Mesenchymal stem cell (in vitro differentiated cells and primary cell): Measurements from ENCODE around the gene GNPTG.

Experiments used
- DNase-seq: peaks from one replicate; pipeline ENCODE4 v3.0.0-alpha.2; 2013
- H2AFZ ChIP-seq: one replicate; pipeline ENCODE4 v1.6.1; 2013; ENCODE audit warnings: low read depth, mild to moderate bottlenecking, control low read depth, inconsistent platforms, low read length, moderate library complexity
- H2AK5ac ChIP-seq: 2 replicates; pipeline ENCODE4 v1.6.1; 2013; ENCODE audit warnings: low read length, moderate library complexity, mild to moderate bottlenecking, inconsistent platforms; ENCODE audit not compliant: severe bottlenecking
- H2BK120ac ChIP-seq: one replicate; pipeline ENCODE4 v1.6.1; 2013; ENCODE audit warnings: low read depth, mild to moderate bottlenecking, inconsistent platforms, low read length, moderate library complexity
- H2BK12ac ChIP-seq, 2 experiments: one replicate each; pipeline ENCODE4 v1.6.1; 2013; ENCODE audit warnings: inconsistent platforms in 2 of 2, low read length in 2 of 2, mild to moderate bottlenecking in 2 of 2, moderate library complexity in 2 of 2, control low read depth in 1 of 2
- H2BK15ac ChIP-seq: one replicate; pipeline ENCODE4 v1.6.1; 2013; ENCODE audit warnings: mild to moderate bottlenecking, low read depth, inconsistent platforms; ENCODE audit not compliant: poor library complexity, severe bottlenecking
- H2BK5ac ChIP-seq: 2 replicates; pipeline ENCODE4 v1.6.1; 2013; ENCODE audit warnings: low read depth, mild to moderate bottlenecking, low read length, control low read depth, inconsistent platforms; ENCODE audit not compliant: poor library complexity, severe bottlenecking
- H3K14ac ChIP-seq, 2 experiments: one replicate each; pipeline ENCODE4 v1.6.1; 2013; ENCODE audit warnings: inconsistent platforms in 2 of 2, low read length in 2 of 2, control low read depth in 1 of 2, mild to moderate bottlenecking in 1 of 2, moderate library complexity in 1 of 2
- H3K18ac ChIP-seq, 2 experiments: one replicate each; pipeline ENCODE4 v1.6.1; 2013; ENCODE audit warnings: inconsistent platforms in 2 of 2, low read length in 2 of 2, control low read depth in 1 of 2, low read depth in 1 of 2, mild to moderate bottlenecking in 1 of 2
- H3K23ac ChIP-seq, 2 experiments: one replicate each; pipeline ENCODE4 v1.6.1; 2013; ENCODE audit warnings: inconsistent platforms in 2 of 2, low read length in 2 of 2, mild to moderate bottlenecking in 2 of 2, moderate library complexity in 2 of 2, control low read depth in 1 of 2
- H3K27ac ChIP-seq: 2 replicates; pipeline ENCODE4 v1.5.1; 2013; ENCODE audit warnings: mild to moderate bottlenecking, moderate library complexity, low read length, control low read depth, inconsistent platforms; ENCODE audit not compliant: poor library complexity, severe bottlenecking
- H3K27me3 ChIP-seq, 2 experiments: 2 replicates each; pipeline versions ENCODE4 v1.6.1 to v1.7.0; 2013; ENCODE audit warnings: low read length in 2 of 2, mild to moderate bottlenecking in 2 of 2, moderate library complexity in 2 of 2, control low read depth in 1 of 2, inconsistent platforms in 1 of 2; ENCODE audit not compliant: control insufficient read depth in 1 of 2, insufficient read depth in 1 of 2
- H3K36me3 ChIP-seq, 2 experiments: 2 replicates each; pipeline versions ENCODE4 v1.6.1 to v1.7.0; 2013; ENCODE audit warnings: low read length in 2 of 2, control low read depth in 1 of 2, inconsistent platforms in 1 of 2, low read depth in 1 of 2, mild to moderate bottlenecking in 1 of 2; ENCODE audit not compliant: insufficient read depth in 2 of 2, control insufficient read depth in 1 of 2
- H3K4ac ChIP-seq, 2 experiments: one replicate each; pipeline ENCODE4 v1.6.1; 2013; ENCODE audit warnings: inconsistent platforms in 2 of 2, low read length in 2 of 2, mild to moderate bottlenecking in 2 of 2, moderate library complexity in 2 of 2, control low read depth in 1 of 2, low read depth in 1 of 2
- H3K4me1 ChIP-seq: 2 replicates; pipeline ENCODE4 v1.6.1; 2013; ENCODE audit warnings: low read depth, low read length, control low read depth; ENCODE audit not compliant: control insufficient read depth, insufficient read depth
- H3K4me2 ChIP-seq: 2 replicates; pipeline ENCODE4 v1.6.1; 2013; ENCODE audit warnings: low read length, mild to moderate bottlenecking, inconsistent platforms; ENCODE audit not compliant: poor library complexity, severe bottlenecking
- H3K4me3 ChIP-seq, 2 experiments: 2 replicates each; pipeline versions ENCODE4 v1.5.1 to v1.7.0; 2013; ENCODE audit warnings: low read length in 2 of 2, mild to moderate bottlenecking in 2 of 2, control low read depth in 1 of 2, low read depth in 1 of 2; ENCODE audit not compliant: insufficient read depth in 1 of 2
- H3K79me1 ChIP-seq: replicated peaks from 2 replicates; pipeline ENCODE4 v1.6.1; 2013; ENCODE audit warnings: mild to moderate bottlenecking, control low read depth, low read length, inconsistent platforms; ENCODE audit not compliant: poor library complexity, severe bottlenecking
- H3K9ac ChIP-seq: 2 replicates; pipeline ENCODE4 v1.7.0; 2013; ENCODE audit warnings: mild to moderate bottlenecking, low read length, moderate library complexity
- H3K9me3 ChIP-seq: 2 replicates; pipeline ENCODE4 v1.7.0; 2013; ENCODE audit warnings: mild to moderate bottlenecking, low read length; ENCODE audit not compliant: control insufficient read depth
- H4K8ac ChIP-seq: one replicate; pipeline ENCODE4 v1.6.1; 2013; ENCODE audit warnings: inconsistent platforms, mild to moderate bottlenecking, low read length, moderate library complexity
- H4K91ac ChIP-seq: one replicate; pipeline ENCODE4 v1.6.1; 2013; ENCODE audit warnings: mild to moderate bottlenecking, low read length, inconsistent platforms
- WGBS: methylation state at CpG from one replicate; pipeline ENCODE4 v1.1.7; 2013; ENCODE audit warnings: mixed read lengths; 5-methylcytosine and 5-hydroxymethylcytosine counted together

Gene GNPTG

GRCh38 chr16:1312903-1313302 is 38.8 kb upstream of the GNPTG start:
- Histone ChIP-seq H3K4ac (no peak overlapping the region), H4K91ac (no peak overlapping the region), H2BK120ac (no peak overlapping the region), H2AFZ (no peak overlapping the region), H3K14ac (no peak overlapping the region), H2AK5ac (no peak overlapping the region), H3K4me2 (no peak overlapping the region), H3K4me1 (peaks cover 29% of the 10 kb centered on the region), H2BK15ac (no peak overlapping the region), H3K4me3 (peak overlapping the region in 1 of 2 experiments; percentile 92), H3K79me1 (peaks cover 12% of the 10 kb centered on the region), H3K27me3 (no peaks in the 10 kb centered on the region), H3K36me3 (peaks cover 44 to 59% of the 10 kb centered on the region in 2 experiments), H4K8ac (no peak overlapping the region), H3K9ac (peak overlapping the region; percentile 92), H3K27ac (no peak overlapping the region), H3K18ac (no peak overlapping the region), H3K9me3 (no peaks in the 10 kb centered on the region), H2BK5ac (no peak overlapping the region), H2BK12ac (no peak overlapping the region), H3K23ac (peak overlapping the region in 1 of 2 experiments; percentile 10)
- DNase-seq: no peak
- 97% methylated on average over 15 of the region's 15 CpGs for WGBS

GRCh38 chr16:1313721-1314369 is 37.9 kb upstream of the GNPTG start:
- Histone ChIP-seq H3K9me3 (no peaks in the 10 kb centered on the region), H2BK5ac (no peak overlapping the region), H2BK120ac (no peak overlapping the region), H2AK5ac (no peak overlapping the region), H2AFZ (no peak overlapping the region), H3K23ac (no peak overlapping the region), H3K18ac (no peak overlapping the region), H4K8ac (no peak overlapping the region), H3K4ac (no peak overlapping the region), H3K9ac (no peak overlapping the region), H3K4me2 (no peak overlapping the region), H3K4me3 (no peak overlapping the region), H4K91ac (no peak overlapping the region), H3K79me1 (peaks cover 17% of the 10 kb centered on the region), H2BK15ac (no peak overlapping the region), H2BK12ac (no peak overlapping the region), H3K27ac (no peak overlapping the region), H3K14ac (no peak overlapping the region), H3K36me3 (peaks cover 54 to 69% of the 10 kb centered on the region in 2 experiments), H3K27me3 (no peaks in the 10 kb centered on the region), H3K4me1 (peaks cover 29% of the 10 kb centered on the region)
- no peak for DNase-seq
- WGBS: 96% methylated on average over 38 of the region's 38 CpGs

DNA sequence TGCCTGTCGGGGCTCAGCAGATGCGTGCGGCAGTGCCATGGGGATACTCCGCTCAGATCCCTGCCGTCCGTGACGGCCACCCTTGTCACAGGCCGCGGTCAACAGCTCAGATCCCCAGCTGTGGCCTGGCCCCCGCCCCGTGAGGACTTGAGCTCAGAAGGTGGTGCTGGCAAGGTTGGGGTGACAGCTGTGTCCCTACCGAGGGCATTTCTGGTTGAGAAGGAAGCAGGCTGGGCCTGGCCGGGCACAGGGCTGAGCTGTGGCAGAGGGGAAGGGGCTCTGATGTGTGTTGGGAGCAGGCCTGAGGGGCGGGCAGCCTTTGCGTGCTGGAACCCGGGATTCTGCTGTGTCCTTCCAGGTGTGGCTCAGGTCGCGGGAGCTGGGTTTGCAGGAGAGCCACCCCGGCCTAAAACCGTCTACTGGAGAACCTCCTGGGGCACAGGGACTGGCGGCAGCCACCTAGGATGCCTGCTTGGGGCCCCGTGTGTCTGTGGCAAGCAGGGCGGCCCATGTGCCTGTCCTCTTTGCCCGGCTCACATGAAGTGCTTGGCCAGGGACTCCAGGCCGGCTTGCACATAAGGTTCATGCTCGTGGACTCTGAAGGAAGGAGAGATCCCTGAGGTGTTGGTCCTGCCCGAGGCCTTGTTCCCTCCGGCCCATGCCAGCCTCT is 37.2 kb upstream of the GNPTG start:
- H3K23ac ChIP-seq: no peak overlapping the region
- no peak overlapping the region for H2BK5ac ChIP-seq
- H3K27ac ChIP-seq: no peak overlapping the region
- H3K27me3 ChIP-seq: no peaks in the 10 kb centered on the region
- peaks cover 23% of the 10 kb centered on the region for H3K79me1 ChIP-seq
- H2AK5ac ChIP-seq: no peak overlapping the region
- H4K91ac ChIP-seq: no peak overlapping the region
- H3K9me3 ChIP-seq: no peaks in the 10 kb centered on the region
- H3K9ac ChIP-seq: no peak overlapping the region
- no peak overlapping the region for H3K4me3 ChIP-seq
- no peak overlapping the region for H2BK12ac ChIP-seq
- H2AFZ ChIP-seq: no peak overlapping the region
- 98% methylated on average over 28 of the region's 28 CpGs for WGBS
- H3K36me3 ChIP-seq: peaks cover 61 to 76% of the 10 kb centered on the region in 2 experiments
- peaks cover 31% of the 10 kb centered on the region for H3K4me1 ChIP-seq
- H2BK120ac ChIP-seq: no peak overlapping the region
- H3K4me2 ChIP-seq: no peak overlapping the region
- no peak overlapping the region for H3K18ac ChIP-seq
- H4K8ac ChIP-seq: no peak overlapping the region
- H2BK15ac ChIP-seq: no peak overlapping the region
- no peak for DNase-seq
- no peak overlapping the region for H3K4ac ChIP-seq
- H3K14ac ChIP-seq: no peak overlapping the region

- Histone ChIP-seq H3K27ac (no peak overlapping the region), H2AFZ (no peak overlapping the region), H3K4ac (no peak overlapping the region)
Observed at GRCh38 chr16:1315081-1316032, 36.4 kb upstream of the GNPTG start.

More at GRCh38 chr16:1315081-1316032, 36.4 kb upstream of the GNPTG start:
- peaks cover 69 to 84% of the 10 kb centered on the region in 2 experiments for H3K36me3 ChIP-seq
- H3K23ac ChIP-seq: no peak overlapping the region
- no peak overlapping the region for H4K8ac ChIP-seq
- H3K4me1 ChIP-seq: peaks cover 31% of the 10 kb centered on the region
- WGBS: 94% methylated on average over 46 of the region's 46 CpGs
- no peak overlapping the region for H2BK5ac ChIP-seq
- no peak overlapping the region for H3K4me2 ChIP-seq
- no peak overlapping the region for H4K91ac ChIP-seq
- no peaks in the 10 kb centered on the region for H3K27me3 ChIP-seq
- H3K4me3 ChIP-seq: no peak overlapping the region
- H3K14ac ChIP-seq: no peak overlapping the region
- H2BK120ac ChIP-seq: no peak overlapping the region
- no peak overlapping the region for H3K18ac ChIP-seq
- peaks cover 29% of the 10 kb centered on the region for H3K79me1 ChIP-seq
- no peak overlapping the region for H2BK12ac ChIP-seq
- no peak overlapping the region for H2AK5ac ChIP-seq
- H3K9me3 ChIP-seq: no peaks in the 10 kb centered on the region
- H3K9ac ChIP-seq: no peak overlapping the region
- no peak for DNase-seq
- no peak overlapping the region for H2BK15ac ChIP-seq
